T-cell (primary cell): ENCODE results near the gene CACNA2D1. TPM values are rescaled to one million over a fixed set of nuclear protein-coding genes. Genes with fewer than 3 reads are reported as not detected.

Experiments used
- ATAC-seq, 4 experiments: fragments of 200-7000 bp in 3 of 4; fragments of 150-1000 bp in 1 of 4; cut with Tn5 transposase; replicated peaks in 1 of 4; 1 replicate in 3 of 4; 2 replicates in 1 of 4; pipeline ENCODE4 v1.10.0; 2021; ENCODE audit warnings: moderate library complexity in 3 of 4, mild to moderate bottlenecking in 2 of 4, moderate number of reproducible peaks in 1 of 4
- CTCF ChIA-PET, 2 donors: fragments of 300-600 bp; sonication (Branson Sonifier 250); formaldehyde crosslinking; loops; one replicate each; lab custom pipeline; 2022; ENCODE audit warnings: antibody characterized with exemption in 2 of 2; lab: Charles Lee
- POLR2A ChIA-PET, 2 donors: fragments of 300-600 bp; sonication (Branson Sonifier 250); formaldehyde crosslinking; loops; one replicate each; lab custom pipeline; 2022; ENCODE audit warnings: antibody characterized with exemption in 2 of 2; lab: Charles Lee
- DNase-seq, 35 experiments: peaks; one replicate each; pipeline versions ENCODE4 v3.0.0 to v3.0.0-alpha.2; 2013 to 2023
- H3K27ac ChIP-seq: one replicate; pipeline ENCODE4 v1.5.1; 2013; ENCODE audit warnings: low read length
- H3K27me3 ChIP-seq, 2 experiments: replicated peaks in 1 of 2; 1 replicate in 1 of 2; 2 replicates in 1 of 2; pipeline versions ENCODE4 v1.6.1 to v1.7.0; 2013; ENCODE audit warnings: low read length in 1 of 2, mixed read lengths in 1 of 2; ENCODE audit not compliant: control insufficient read depth in 2 of 2, insufficient read depth in 2 of 2; ENCODE audit errors: extremely low read depth in 1 of 2
- H3K36me3 ChIP-seq, 2 donors: 1 replicate in 1 of 2; 2 replicates in 1 of 2; pipeline versions ENCODE4 v1.6.1 to v1.7.0; 2013; ENCODE audit warnings: low read length in 1 of 2; ENCODE audit not compliant: control insufficient read depth in 2 of 2, insufficient read depth in 1 of 2; ENCODE audit errors: extremely low read depth in 1 of 2
- H3K4me1 ChIP-seq, 2 experiments: 1 replicate in 1 of 2; 2 replicates in 1 of 2; pipeline versions ENCODE4 v1.6.1 to v1.7.0; 2013; ENCODE audit warnings: low read length in 2 of 2, mixed read lengths in 1 of 2; ENCODE audit not compliant: insufficient read depth in 2 of 2, control insufficient read depth in 1 of 2; ENCODE audit errors: extremely low read depth in 1 of 2
- H3K4me3 ChIP-seq, 2 donors: 1 replicate in 1 of 2; 2 replicates in 1 of 2; pipeline versions ENCODE4 v1.5.1 to v1.7.0; 2013; ENCODE audit warnings: mild to moderate bottlenecking in 2 of 2, low read length in 1 of 2, moderate library complexity in 1 of 2; ENCODE audit not compliant: control insufficient read depth in 1 of 2; ENCODE audit errors: extremely low read depth in 1 of 2
- H3K9me3 ChIP-seq: 2 replicates; pipeline ENCODE4 v1.7.0; 2013
- H3K27ac Mint-ChIP-seq, 2 donors: one replicate each; pipeline ENCODE4 v1.8.0; 2020 to 2021; ENCODE audit warnings: mild to moderate bottlenecking in 2 of 2, mixed read lengths in 2 of 2
- H3K27me3 Mint-ChIP-seq, 2 donors: one replicate each; pipeline ENCODE4 v1.8.0; 2021 to 2022; ENCODE audit warnings: mixed read lengths in 2 of 2
- H3K36me3 Mint-ChIP-seq: one replicate; pipeline ENCODE4 v1.8.0; 2021; ENCODE audit warnings: mixed read lengths
- H3K4me1 Mint-ChIP-seq, 3 donors: one replicate each; pipeline ENCODE4 v1.8.0; 2020 to 2022; ENCODE audit warnings: mixed read lengths in 3 of 3, mild to moderate bottlenecking in 1 of 3
- H3K4me3 Mint-ChIP-seq, 3 donors: one replicate each; pipeline ENCODE4 v1.8.0; 2020 to 2022; ENCODE audit warnings: mild to moderate bottlenecking in 3 of 3, mixed read lengths in 3 of 3, moderate library complexity in 3 of 3
- H3K9me3 Mint-ChIP-seq, 3 donors: one replicate each; pipeline ENCODE4 v1.8.0; 2020 to 2022; ENCODE audit warnings: mixed read lengths in 3 of 3
- WGBS: methylation state at CpG from one replicate; pipeline ENCODE4 v1.1.5; 2013; ENCODE audit warnings: missing lambda C conversion rate; ENCODE audit not compliant: insufficient coverage; 5-methylcytosine and 5-hydroxymethylcytosine counted together
- total RNA-seq, 35 experiments: library from RNA in 6 of 35; stranded (reverse) in 6 of 35; fragments of 120-200 nt in 1 of 35; gene quantifications; one replicate each; pipeline versions ENCODE4 v1.2.1 to v1.2.4 and lab custom pipeline; 2013 to 2026

The CACNA2D1 gene
- total RNA-seq, 5 donors from 2014 or later (not counting 1 experiment from before 2014, with no cell fraction given), result 0.03 to 0.43 (median 0.35) TPM; not detected in 2

DNA sequence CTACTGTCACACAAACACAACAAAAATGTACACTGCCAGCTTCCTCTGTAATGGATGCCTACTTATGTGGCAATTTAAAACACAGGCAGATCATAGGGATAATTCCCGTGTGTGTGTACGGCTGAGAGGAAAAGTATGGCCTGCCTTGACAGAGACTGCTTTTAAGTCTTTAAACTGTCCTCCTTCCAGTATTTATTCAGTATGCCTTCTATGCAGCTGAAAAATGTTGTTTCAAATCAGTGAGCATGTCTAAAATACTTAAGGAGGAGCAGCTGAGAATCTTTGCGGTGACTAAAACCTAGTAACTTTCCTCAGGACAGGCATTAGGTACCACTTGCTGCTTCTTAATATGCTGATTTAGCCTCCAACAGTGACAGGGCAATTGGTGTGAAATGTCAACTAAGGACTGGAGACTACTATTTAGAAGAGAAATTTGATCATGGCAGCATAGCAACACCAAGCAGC, 126.3 kb downstream of the CACNA2D1 start:
- Histone ChIP-seq H3K36me3 (no peaks in the 10 kb centered on the region), H3K4me1 (no peaks in the 10 kb centered on the region), H3K27me3 (no peaks in the 10 kb centered on the region), H3K27ac (no peak overlapping the region), H3K9me3 (no peaks in the 10 kb centered on the region), H3K4me3 (no peak overlapping the region)
- no peak overlapping the region for H3K4me3 Mint-ChIP-seq
- H3K36me3 Mint-ChIP-seq, result no peaks in the 10 kb centered on the region
- H3K4me1 Mint-ChIP-seq, result no peaks in the 10 kb centered on the region
- H3K9me3 Mint-ChIP-seq, result peaks cover 0 to 4% (median 3%) of the 10 kb centered on the region in 3 donors
- no peak for DNase-seq
- ChIA-PET CTCF (interaction anchor here in 1 of 2 donors (0.6 kb wide), 1 partner anchor 36 kb away, joined by 3 read pairs; no protein-coding TSS in a partner anchor), POLR2A (no interaction called here)
- no peaks in the 10 kb centered on the region for H3K27me3 Mint-ChIP-seq
- WGBS, result 100% methylated on average over 3 of the region's 3 CpGs
- ATAC-seq, result no peak
- no peak overlapping the region for H3K27ac Mint-ChIP-seq

GRCh38 chr7:82313269-82313668, 130.3 kb downstream of the CACNA2D1 start:
- Histone ChIP-seq H3K36me3 (no peaks in the 10 kb centered on the region), H3K9me3 (no peaks in the 10 kb centered on the region), H3K27ac (no peak overlapping the region), H3K4me3 (no peak overlapping the region), H3K4me1 (no peaks in the 10 kb centered on the region), H3K27me3 (no peaks in the 10 kb centered on the region)
- Mint-ChIP-seq H3K27ac (no peak overlapping the region), H3K27me3 (no peaks in the 10 kb centered on the region), H3K4me1 (no peaks in the 10 kb centered on the region), H3K4me3 (no peak overlapping the region), H3K9me3 (peaks cover 0 to 7% (median 2%) of the 10 kb centered on the region in 3 donors), H3K36me3 (no peaks in the 10 kb centered on the region)
- DNase-seq, result no peak
- ChIA-PET POLR2A (no interaction called here), CTCF (no interaction called here)
- no peak for ATAC-seq
- WGBS, result no CpG with 5 or more reads among the region's 1 CpG

- Histone ChIP-seq H3K9me3 (no peaks in the 10 kb centered on the region), H3K4me1 (no peaks in the 10 kb centered on the region), H3K27ac (no peak overlapping the region), H3K27me3 (no peaks in the 10 kb centered on the region), H3K4me3 (no peak overlapping the region), H3K36me3 (no peaks in the 10 kb centered on the region)
- no peaks in the 10 kb centered on the region for H3K4me1 Mint-ChIP-seq
- H3K36me3 Mint-ChIP-seq, result no peaks in the 10 kb centered on the region
- no peaks in the 10 kb centered on the region for H3K27me3 Mint-ChIP-seq
- DNase-seq (no peak), ATAC-seq (no peak)
- CTCF ChIA-PET, result no interaction called here
- 73% methylated on average over 3 of the region's 5 CpGs for WGBS
- H3K27ac Mint-ChIP-seq, result no peak overlapping the region
- no peak overlapping the region for H3K4me3 Mint-ChIP-seq
- POLR2A ChIA-PET, result interaction anchor here in 1 of 2 donors (0.7 kb wide), 1 partner anchor 57 kb away, joined by 6 read pairs; no protein-coding TSS in a partner anchor
- peaks cover 0 to 7% (median 6%) of the 10 kb centered on the region in 3 donors for H3K9me3 Mint-ChIP-seq
Measured at GRCh38 chr7:82312646-82313045, 130.9 kb downstream of the CACNA2D1 start.

DNA sequence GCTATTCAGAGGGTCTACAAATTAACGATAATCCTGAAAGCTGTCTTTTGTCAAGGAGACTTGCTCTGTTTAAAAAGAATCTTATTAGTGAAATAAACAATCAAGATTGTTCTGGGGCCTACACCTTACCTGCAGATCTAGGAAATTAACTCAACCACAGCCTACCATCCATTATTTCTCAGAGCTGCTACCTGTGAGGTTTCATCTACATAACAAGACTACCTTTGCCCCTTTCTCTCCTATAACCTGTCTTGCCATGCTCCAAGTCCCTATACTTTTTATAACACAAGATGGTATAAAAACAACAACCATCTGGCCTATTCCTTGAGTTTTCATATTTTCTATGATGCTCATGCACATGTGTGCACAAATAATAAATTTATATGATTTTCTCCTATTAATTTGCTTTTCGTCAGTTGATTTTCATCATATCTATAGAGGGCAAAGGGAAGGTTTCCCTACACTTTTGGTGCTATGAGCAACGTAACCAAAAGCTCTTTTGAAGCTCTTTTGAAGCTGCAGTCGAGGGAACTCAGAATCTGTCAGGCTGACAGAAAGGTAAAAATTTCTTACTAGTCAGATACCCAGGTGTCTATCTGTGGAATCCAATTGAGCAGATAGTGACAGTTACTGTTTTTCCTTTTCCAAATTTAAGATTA, 138.1 kb downstream of the CACNA2D1 start:
- H3K4me1 Mint-ChIP-seq, result no peaks in the 10 kb centered on the region
- H3K9me3 Mint-ChIP-seq, result peaks cover 5 to 10% (median 6%) of the 10 kb centered on the region in 3 donors
- WGBS, result no CpG with 5 or more reads among the region's 4 CpGs
- DNase-seq, result no peak
- no peaks in the 10 kb centered on the region for H3K27me3 Mint-ChIP-seq
- H3K4me3 Mint-ChIP-seq, result no peak overlapping the region
- H3K27ac Mint-ChIP-seq, result no peak overlapping the region
- Histone ChIP-seq H3K27me3 (no peaks in the 10 kb centered on the region), H3K36me3 (no peaks in the 10 kb centered on the region), H3K9me3 (no peaks in the 10 kb centered on the region), H3K4me1 (no peaks in the 10 kb centered on the region), H3K4me3 (no peak overlapping the region), H3K27ac (no peak overlapping the region)
- CTCF ChIA-PET, result no interaction called here
- POLR2A ChIA-PET, result no interaction called here
- no peak for ATAC-seq
- no peaks in the 10 kb centered on the region for H3K36me3 Mint-ChIP-seq

DNA sequence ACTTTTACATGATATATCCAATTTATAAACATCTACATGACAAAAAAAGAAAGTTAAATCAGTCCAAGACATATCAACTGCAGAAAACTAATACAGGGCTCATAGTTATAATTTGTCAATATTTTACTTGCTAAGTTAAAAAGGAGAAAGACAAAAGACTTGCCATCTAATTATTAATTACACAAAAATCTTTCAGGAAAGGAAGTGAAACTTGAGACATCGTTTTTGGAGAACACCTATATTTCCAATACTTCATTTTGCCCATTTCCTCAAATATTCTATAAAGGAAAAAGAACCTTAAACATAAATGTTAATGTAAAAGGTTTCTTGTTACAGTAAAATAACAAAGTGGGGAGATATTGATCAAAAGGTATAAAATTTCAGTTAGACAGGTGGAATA, 148.7 kb downstream of the CACNA2D1 start:
- Mint-ChIP-seq H3K4me3 (no peak overlapping the region), H3K27me3 (no peaks in the 10 kb centered on the region), H3K36me3 (no peaks in the 10 kb centered on the region), H3K27ac (no peak overlapping the region), H3K4me1 (no peaks in the 10 kb centered on the region), H3K9me3 (peaks cover 0 to 19% (median 5%) of the 10 kb centered on the region in 3 donors)
- no peaks in the 10 kb centered on the region for H3K27me3 ChIP-seq
- H3K9me3 ChIP-seq, result no peaks in the 10 kb centered on the region
- POLR2A ChIA-PET, result interaction anchor here in 1 of 2 donors (0.5 kb wide), 1 partner anchor 46 kb away, joined by 3 read pairs; no protein-coding TSS in a partner anchor
- CTCF ChIA-PET, result no interaction called here
- H3K36me3 ChIP-seq, result no peaks in the 10 kb centered on the region
- H3K27ac ChIP-seq, result no peak overlapping the region
- no peak overlapping the region for H3K4me3 ChIP-seq
- H3K4me1 ChIP-seq, result no peaks in the 10 kb centered on the region
- DNase-seq (no peak), ATAC-seq (no peak)
- WGBS, result no CpG with 5 or more reads among the region's 1 CpG

- H3K27ac ChIP-seq, result no peak overlapping the region
- no peak for ATAC-seq
- no peak for DNase-seq
- no peaks in the 10 kb centered on the region for H3K4me1 ChIP-seq
- H3K27me3 ChIP-seq, result no peaks in the 10 kb centered on the region
- Mint-ChIP-seq H3K27me3 (no peaks in the 10 kb centered on the region), H3K4me3 (no peak overlapping the region), H3K36me3 (no peaks in the 10 kb centered on the region), H3K27ac (no peak overlapping the region), H3K9me3 (peaks cover 0 to 19% (median 5%) of the 10 kb centered on the region in 3 donors), H3K4me1 (no peaks in the 10 kb centered on the region)
- no CpG with 5 or more reads among the region's 1 CpG for WGBS
- no peak overlapping the region for H3K4me3 ChIP-seq
- no peaks in the 10 kb centered on the region for H3K9me3 ChIP-seq
- ChIA-PET POLR2A (interaction anchor here in 1 of 2 donors (0.5 kb wide), 1 partner anchor 46 kb away, joined by 3 read pairs; no protein-coding TSS in a partner anchor), CTCF (no interaction called here)
- H3K36me3 ChIP-seq, result no peaks in the 10 kb centered on the region
Measured at GRCh38 chr7:82294382-82294784, 149.2 kb downstream of the CACNA2D1 start.
